Mucosa of gallbladder (tissue), 1 donor: ENCODE results near the gene ABCA7. TPM values are rescaled to one million over a fixed set of nuclear protein-coding genes. Genes with fewer than 3 reads are reported as not detected.
A peak's percentile ranks its signal among the peaks of the same experiment; 100 is the strongest.

ENCODE experiments used
- DNase-seq: peaks from one replicate; pipeline ENCODE4 v3.0.0-alpha.2; 2020; ENCODE audit warnings: low spot score
- total RNA-seq: library from RNA; stranded (reverse); gene quantifications from one replicate; pipeline ENCODE4 v1.2.1, GENCODE V29; 2021
- donor health status: DM: no; HTN: no; CAD: no.

The ABCA7 gene
- total RNA-seq, 1 donor from 2014 or later: 49.0 TPM

DNA sequence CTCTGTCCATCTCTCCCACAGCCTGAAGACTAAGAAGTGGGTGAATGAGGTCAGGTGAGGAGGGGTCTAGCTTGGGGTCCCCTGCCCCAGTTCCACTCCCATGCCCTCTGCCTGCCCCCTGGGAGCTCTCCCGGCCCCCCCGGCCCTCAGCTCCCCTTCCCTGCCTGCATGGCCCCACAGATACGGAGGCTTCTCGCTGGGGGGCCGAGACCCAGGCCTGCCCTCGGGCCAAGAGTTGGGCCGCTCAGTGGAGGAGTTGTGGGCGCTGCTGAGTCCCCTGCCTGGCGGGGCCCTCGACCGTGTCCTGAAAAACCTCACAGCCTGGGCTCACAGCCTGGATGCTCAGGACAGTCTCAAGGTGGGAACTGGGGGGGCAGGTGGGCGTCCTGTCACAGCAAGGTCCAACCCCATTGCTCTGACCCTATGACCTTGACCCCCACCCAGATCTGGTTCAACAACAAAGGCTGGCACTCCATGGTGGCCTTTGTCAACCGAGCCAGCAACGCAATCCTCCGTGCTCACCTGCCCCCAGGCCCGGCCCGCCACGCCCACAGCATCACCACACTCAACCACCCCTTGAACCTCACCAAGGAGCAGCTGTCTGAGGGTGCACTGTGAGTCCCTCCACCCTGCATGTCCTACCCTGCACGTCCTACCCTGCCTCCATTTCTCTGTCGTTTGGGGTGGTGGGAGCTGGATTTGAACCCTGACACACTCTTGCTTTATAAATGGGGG, 16.1 kb downstream of the ABCA7 start:
- DNase-seq: no peak

DNA sequence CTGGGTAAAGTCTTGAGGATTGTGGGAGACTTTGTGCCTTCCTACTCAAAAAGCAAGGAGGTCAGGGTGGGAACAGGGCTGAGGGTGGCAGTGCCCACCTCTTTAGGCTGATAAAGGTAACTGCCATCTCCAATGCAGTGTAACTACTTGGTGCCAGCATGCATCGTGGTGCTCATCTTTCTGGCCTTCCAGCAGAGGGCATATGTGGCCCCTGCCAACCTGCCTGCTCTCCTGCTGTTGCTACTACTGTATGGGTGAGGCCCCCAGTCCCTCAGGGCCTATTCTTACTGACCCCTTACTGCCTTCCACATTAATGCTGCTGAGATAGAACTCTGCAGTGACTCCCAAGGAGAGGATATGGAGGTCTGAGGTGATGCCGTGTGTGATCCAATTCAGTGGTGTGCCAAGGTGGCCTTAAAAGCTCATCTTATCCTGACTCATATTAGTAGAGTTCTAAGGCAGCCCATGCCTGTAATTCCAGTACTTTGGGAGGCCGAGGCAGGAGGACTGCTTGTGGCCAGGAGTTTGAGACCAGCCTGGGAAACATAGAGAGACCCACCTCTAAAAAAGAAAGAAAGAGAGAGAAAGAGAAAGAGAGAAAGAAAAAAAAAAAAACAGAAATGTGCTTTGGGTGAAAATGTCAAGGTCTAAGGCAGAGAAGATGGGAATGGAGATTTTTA, 17.4 kb downstream of the ABCA7 start:
- DNase-seq: no peak

DNA sequence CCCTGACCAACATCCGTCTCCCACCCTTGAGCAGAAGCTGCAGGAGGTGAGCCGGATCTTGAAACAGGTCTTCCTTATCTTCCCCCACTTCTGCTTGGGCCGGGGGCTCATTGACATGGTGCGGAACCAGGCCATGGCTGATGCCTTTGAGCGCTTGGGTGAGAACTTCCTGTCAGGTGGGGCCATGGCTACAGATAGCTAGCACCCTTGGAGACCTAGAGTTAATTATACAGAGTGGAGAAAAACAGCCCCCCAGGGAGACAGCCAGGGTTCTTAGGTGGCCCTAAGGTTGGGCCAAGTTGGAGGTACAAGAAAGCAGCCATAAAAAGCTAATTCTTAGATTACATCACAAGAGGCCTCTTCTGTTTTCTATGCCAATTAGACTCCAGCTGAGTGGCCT, 18.2 kb downstream of the ABCA7 start:
- no peak for DNase-seq

DNA sequence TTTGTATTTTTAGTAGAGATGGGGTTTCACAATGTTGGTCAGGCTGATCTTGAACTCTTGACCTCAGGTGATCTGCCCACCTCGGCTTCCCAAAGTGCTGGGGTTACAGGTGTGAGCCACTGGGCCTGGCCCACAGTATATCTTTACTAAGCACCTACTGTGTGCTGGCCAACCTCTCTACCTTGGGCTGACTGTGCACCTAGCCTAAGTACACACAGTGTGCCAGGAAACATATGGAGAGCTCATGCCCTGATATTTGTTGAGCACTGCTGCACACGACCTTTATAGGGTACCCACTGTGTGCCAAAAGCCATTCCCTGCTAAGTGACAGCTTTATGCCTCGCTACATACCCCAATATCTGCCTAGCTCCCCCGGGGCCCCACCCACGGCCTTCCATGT, 20.8 kb downstream of the ABCA7 start:
- DNase-seq: no peak

DNA sequence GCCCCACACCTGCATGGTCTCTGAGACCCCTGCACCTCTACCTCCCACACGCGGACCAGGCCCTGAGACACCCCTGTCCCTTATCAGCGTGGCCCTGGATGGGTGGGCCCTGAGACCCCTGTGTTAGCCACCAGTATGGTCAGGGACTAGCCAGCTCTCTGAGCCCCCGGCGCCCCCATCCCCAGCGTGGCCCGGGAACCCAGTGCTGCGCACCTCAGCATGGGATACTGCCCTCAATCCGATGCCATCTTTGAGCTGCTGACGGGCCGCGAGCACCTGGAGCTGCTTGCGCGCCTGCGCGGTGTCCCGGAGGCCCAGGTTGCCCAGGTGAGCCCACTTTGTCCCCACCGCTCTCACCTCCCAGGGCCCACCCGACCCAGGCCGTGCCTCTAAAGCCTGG, 22.1 kb downstream of the ABCA7 start:
- no peak for DNase-seq

DNA sequence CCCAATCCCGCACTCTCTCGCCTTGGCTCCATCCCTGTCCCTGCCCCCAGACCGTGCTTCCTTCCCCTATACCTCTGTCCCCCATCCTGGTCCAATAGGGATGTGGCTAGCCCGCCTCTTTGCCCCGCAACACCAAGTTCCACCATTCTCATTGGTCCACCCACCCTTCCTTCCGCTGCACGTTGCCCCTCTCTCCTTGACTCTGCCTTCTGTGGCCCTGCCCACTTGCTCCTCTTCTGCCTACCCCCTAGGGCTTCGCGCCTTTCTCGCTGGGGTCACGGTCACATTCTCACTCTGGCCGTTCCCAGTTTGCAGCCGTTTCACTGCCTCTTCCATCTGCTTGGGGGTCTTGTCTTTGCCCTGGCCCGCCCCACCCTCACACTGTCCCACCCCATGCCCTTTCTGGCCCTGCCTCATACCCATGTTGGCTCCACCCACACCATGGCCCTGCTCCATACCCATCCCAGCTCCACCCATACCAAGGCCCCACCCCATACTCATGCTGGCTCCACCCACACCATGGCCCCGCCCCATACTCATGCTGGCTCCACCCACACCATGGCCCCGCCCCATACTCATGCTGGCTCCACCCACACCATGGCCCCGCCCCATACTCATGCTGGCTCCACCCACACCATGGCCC, 22.6 kb downstream of the ABCA7 start:
- no peak for DNase-seq

DNA sequence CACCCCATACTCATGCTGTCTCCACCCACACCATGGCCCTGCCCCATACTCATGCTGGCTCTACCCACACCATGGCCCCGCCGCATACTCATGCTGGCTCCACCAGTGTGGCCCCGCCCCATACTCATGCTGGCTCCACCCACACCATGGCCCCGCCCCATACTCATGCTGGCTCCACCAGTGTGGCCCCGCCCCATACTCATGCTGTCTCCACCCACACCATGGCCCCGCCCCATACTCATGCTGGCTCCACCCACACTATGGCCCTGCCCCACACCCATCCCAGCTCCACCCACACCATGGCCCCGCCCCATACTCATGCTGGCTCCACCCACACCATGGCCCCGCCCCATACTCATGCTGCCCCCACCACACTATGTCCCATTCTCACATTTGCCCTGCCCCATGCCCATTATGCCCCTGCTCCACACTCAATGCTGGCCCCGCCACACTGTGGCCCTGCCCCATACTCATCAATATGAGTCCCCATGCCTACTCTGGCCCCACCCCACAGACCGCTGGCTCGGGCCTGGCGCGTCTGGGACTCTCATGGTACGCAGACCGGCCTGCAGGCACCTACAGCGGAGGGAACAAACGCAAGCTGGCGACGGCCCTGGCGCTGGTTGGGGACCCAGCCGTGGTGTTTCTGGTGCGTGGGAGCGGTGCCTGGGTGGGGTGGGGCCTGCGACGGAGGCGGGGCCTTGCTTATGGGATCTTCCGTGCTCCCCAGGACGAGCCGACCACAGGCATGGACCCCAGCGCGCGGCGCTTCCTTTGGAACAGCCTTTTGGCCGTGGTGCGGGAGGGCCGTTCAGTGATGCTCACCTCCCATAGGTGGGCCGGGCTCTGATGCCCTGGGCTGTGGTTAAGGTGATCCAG, 23.4 kb downstream of the ABCA7 start:
- DNase-seq: no peak

DNA sequence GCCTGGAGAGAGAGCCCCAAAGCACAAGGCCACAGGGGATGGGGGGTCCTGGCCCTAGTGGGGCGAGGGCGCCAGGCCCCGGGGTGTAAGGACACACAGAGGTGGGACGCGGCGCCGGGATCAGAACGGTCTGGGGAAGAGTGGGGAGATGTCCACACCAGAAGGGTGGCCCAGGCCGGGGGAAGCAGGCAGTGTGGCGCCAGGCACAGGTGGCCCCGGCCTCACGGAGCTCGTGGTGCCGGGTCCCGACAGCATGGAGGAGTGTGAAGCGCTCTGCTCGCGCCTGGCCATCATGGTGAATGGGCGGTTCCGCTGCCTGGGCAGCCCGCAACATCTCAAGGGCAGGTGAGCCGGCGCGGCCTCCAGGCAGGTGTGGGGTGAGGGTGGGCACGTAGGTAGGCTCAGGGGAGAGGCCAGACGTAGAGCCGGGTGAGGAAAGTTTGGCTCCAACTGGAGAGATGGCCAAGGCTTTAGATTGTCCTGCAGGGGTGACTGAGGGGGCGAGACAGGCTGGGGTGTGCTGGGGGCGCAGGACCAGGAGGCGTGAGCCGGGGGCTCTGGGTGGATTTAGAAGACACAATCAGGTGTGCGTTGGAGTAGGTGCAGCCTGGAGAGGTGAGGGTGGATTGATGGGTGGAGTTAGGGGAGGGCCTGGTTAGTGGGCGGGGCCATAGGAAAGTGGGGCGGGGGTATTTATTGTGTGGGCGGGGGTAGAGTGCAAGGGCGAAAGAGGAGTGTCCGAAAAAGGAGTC, 24.2 kb downstream of the ABCA7 start:
- no peak for DNase-seq

DNA sequence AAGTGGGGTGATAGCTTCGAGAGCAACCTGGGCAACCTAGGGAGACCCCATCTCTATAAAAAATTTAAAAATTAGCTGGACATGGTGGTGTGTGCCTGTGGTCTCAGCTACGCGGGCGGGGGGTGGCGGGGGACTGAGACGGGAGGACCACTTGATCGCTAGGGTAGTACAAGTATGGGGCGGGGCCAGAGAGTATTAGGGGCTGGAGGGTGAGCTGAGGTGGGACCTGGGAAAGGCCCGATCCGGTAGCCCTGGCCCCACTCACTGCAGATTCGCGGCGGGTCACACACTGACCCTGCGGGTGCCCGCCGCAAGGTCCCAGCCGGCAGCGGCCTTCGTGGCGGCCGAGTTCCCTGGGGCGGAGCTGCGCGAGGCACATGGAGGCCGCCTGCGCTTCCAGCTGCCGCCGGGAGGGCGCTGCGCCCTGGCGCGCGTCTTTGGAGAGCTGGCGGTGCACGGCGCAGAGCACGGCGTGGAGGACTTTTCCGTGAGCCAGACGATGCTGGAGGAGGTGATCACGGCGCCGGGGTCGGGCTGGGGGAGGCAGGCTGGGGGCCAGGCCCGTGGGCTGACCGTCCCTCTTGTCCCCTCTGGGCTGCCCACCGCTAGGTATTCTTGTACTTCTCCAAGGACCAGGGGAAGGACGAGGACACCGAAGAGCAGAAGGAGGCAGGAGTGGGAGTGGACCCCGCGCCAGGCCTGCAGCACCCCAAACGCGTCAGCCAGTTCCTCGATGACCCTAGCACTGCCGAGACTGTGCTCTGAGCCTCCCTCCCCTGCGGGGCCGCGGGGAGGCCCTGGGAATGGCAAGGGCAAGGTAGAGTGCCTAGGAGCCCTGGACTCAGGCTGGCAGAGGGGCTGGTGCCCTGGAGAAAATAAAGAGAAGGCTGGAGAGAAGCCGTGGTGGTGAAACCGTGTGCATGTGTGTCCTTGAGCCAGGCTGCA, 25.0 kb downstream of the ABCA7 start:
- DNase-seq: peak; percentile 62

DNA sequence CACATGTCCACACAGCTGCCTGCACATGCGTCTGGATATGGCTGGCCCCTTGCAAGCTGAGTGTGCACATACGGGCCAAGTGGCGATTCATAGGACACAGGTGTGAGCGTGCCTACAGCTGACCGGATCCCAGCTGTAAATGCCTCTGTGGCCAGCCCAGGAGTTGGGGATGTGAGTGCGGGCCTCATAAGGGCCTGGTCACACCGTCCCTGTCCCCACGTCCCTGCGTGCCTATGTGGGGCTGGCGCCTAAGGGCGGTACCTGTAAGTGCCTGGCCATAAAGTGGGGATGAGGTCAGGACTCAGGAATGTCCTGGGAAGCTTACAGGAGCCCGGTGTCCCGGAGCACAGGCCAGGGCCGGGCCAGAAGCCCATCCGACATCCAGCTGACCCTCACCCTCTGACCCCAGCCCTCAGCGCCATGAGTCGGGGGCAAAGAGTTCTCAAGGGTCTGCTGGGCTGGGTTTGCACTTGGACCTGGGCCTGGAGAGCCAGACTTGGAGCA, 25.8 kb downstream of the ABCA7 start:
- no peak for DNase-seq

DNA sequence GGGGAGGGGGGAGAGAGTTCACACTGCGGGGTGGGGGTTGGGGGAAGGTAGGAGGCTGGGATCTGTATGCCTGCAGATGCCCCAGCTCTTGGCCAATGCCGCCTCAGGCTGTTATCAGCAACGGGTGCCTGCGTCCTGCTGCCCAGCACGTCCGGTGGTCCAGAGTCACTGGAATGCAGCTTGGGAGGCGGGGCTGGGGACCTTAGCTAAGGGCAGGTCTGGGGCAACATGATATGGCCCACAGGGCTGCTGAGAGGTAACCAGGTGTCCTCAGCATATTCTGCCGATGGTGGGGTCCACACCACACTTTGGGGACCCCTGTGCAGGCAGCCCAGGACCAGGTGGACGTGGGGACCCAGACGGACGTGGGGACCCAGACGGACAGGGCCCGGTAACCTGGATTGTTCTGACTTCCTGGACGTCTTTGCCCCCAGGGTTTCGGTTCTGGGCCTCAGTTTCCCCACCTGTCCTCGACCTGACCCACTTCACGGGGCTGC, 26.4 kb downstream of the ABCA7 start:
- DNase-seq: no peak

DNA sequence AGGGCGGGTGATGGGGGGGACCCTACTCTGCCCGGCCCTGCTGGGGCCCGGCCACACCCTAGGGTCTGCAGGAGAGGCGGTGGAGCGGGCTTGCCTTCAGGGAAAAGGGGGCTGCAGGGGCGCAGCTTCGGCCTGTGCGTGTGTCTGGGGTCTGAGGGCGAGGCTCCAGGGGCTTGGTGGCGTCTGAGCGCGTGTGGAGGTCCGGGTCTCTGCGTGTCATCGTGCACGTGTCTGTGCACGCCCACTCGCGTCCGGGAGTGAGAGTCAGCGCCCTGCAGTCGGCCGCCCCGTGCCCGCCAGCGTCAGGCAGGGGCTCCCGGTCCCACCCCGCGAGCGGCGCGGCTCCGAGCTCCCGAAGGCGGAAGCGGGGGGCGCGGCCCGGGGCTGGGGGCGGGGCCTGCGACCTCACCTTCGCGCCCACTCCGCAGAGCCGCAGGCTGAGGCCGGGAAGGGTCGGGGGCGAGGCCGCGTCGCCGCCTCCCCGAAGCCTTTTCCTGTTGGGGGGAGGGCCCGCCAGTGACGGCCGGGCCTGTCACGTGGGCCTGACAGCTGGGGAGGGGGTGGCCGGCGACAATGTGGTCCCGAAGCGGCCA, 26.9 kb downstream of the ABCA7 start, which contains the start of gene ARHGAP45:
Gene ARHGAP45, plus strand, starts transcription at position 420 of the 593 bp plus-strand sequence. CDS start 239 bp downstream, outside the sequence.
- no peak for DNase-seq

DNA sequence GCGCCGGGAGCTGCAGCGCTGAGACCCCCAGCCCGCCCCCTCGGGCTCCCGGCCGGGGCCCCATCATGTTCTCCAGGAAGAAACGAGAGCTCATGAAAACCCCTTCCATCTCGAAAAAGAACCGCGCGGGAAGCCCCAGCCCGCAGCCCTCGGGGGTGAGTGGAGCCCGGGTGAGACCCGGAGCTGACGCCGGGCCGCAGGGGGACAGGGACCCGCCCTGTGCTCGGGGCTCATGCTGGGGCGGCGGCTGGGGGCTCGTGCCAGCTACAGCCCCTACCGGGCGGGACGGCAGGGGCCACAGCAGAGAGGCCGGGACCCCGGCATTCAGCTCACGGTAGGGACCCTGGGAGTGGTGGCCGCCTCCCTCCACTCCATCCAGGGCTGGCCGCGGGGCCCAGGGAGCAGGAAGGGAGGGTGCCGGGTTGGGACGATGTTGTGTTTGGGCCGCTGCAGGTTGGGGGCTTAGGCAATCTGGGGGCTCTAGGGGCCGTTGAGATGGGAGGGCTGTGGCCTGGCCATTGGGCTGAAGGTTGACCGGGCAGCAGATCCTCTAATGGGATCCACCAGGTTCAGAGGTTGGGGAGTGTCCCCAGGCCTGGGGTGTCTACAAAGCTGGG, 27.5 kb downstream of the ABCA7 start:
- DNase-seq: no peak

DNA sequence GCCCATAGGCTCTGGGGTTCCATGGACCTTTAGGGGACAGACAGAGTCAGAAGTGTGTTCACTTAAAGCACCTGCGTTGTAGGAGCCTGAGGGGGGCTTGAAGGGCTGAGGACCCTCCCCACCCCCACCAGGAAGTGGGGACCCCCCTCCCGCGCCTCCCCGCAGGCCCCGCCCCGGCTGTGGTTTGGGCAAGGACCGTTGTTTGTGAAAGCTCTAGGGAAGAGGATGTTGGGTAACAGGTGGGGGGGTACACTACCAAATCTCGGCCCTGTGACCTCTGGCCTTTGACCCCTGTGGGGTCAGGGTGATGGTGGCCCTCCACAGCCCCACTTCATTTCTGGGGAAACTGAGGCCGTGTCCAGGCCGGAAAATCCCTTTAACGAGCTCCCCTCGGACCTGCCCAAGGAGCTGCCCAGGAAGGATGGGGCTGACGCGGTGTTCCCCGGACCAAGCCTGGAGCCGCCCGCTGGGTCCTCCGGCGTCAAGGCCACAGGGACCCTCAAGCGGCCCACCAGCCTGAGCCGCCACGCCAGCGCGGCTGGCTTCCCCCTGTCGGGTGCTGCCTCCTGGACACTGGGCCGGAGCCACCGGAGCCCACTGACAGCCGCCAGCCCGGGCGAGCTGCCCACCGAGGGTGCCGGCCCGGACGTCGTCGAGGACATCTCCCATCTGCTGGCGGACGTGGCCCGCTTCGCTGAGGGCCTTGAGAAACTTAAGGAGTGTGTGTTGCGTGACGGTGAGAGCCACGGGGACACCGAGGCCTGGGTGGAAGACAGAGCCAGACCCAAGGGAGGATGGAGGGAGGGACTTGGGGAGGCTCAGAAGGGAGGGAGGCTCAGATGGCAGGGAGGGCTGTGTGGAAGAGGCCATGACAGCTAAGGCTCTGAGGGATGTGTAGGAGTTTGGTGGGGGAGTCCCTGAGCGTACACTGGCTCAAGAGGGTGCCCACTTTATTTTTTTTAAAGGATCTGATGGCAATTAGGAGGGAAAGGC, 28.4 kb downstream of the ABCA7 start:
- no peak for DNase-seq

DNA sequence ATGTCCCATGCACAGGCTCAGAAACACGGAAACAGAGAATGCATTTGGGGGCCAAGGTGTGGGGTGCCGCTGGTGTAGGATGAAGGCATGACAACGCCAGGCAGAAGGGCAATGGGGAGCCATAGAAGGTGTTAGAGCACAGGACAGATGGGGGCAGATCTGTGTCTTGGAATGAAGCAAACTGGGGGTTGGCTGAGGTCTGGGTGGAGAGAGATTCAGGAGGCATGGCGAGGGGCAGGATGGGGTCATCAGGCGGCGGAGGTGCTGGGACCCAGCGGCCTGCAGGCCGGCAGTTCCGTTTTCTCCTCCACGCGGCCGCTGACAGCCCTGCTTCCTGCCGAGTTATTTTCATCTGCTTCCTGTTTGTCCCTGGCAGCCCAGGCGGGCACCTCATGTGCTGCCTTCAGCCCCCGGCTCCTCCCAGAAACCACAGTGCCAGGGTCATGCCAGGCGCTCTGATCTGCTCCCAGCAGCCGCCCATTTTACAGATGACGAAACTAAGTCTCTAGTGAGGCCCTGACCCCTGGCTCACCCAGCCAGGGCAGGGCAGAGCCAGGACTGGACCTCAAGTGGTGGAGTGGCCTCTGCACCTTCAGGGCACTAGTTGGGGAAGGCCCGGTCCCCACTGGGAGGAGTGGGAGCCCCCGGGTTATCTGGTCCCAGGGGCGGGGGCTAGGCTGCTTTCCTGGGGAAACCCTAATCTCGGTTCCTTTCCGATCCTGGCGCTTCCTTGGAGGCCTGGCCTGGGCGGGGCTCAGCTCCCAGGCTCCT, 29.3 kb downstream of the ABCA7 start:
- DNase-seq: peak; percentile 72

DNA sequence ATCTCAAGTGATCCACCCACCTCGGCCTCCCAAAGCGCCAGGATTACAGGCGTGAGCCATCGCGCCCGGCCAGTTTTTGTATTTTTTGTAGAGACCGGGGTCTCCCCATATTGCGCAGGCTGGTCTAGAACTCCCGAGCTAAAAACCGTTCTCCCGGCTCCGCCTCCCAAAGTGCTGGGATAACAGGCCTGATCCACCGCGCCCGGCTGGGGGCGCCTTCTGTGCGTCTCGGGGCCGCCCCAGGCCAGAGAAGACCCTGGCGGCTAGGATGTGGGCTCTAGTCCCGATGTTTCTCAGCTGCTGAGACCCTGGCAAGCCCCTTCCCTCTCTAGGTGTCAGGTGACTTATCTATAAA, 30.6 kb downstream of the ABCA7 start:
- no peak for DNase-seq
